HG02870 (cell line): ENCODE data around the gene HOXC4.
"Not testable (repeated sequence)": the region's sequence is repeated elsewhere in the genome, so short reads cannot be mapped to it uniquely, and the experiment has no call there.

Experiments
- ATAC-seq: cut with Tn5 transposase; IDR thresholded peaks from one replicate; pipeline ENCODE4 v1.9.1; 2021; ENCODE audit warnings: mild to moderate bottlenecking, moderate library complexity; ENCODE audit not compliant: unreplicated experiment

HOXC4 gene

GRCh38 chr12:54053003-54053750, 458 bp upstream of the HOXC4 start:
- ATAC-seq, result no peak

- ATAC-seq, result no peak
These were observed 1.1 kb downstream of the HOXC4 start for GRCh38 chr12:54054742-54055194.

GRCh38 chr12:54055552-54055951, 1.9 kb downstream of the HOXC4 start:
- no peak for ATAC-seq

- no peak for ATAC-seq
These were observed 2.5 kb downstream of the HOXC4 start for GRCh38 chr12:54056110-54056509.

- no peak for ATAC-seq
These were observed 4.6 kb downstream of the HOXC4 start for GRCh38 chr12:54058128-54058768.

GRCh38 chr12:54059668-54060067, 6.0 kb downstream of the HOXC4 start:
- no peak for ATAC-seq

GRCh38 chr12:54060174-54060974, 6.7 kb downstream of the HOXC4 start:
- ATAC-seq, result no peak

GRCh38 chr12:54060975-54061778, 7.5 kb downstream of the HOXC4 start:
- no peak for ATAC-seq

- no peak for ATAC-seq
These were observed 12.0 kb downstream of the HOXC4 start for GRCh38 chr12:54065677-54066076.

- ATAC-seq, result no peak
These were observed 12.8 kb downstream of the HOXC4 start for GRCh38 chr12:54066408-54066807.

- ATAC-seq, result no peak
These were observed 14.9 kb downstream of the HOXC4 start for GRCh38 chr12:54068418-54069070.

- ATAC-seq, result no peak
These were observed 18.3 kb downstream of the HOXC4 start for GRCh38 chr12:54071942-54072341.

- ATAC-seq, result no peak
These were observed 20.7 kb downstream of the HOXC4 start for GRCh38 chr12:54074308-54074707.

- no peak for ATAC-seq
These were observed 21.8 kb downstream of the HOXC4 start for GRCh38 chr12:54075409-54075808.

- ATAC-seq, result no peak
These were observed 22.3 kb downstream of the HOXC4 start for GRCh38 chr12:54075974-54076373.

- ATAC-seq, result not testable (repeated sequence)
These were observed 24.2 kb downstream of the HOXC4 start for GRCh38 chr12:54077843-54078242.

GRCh38 chr12:54079115-54079514, 25.5 kb downstream of the HOXC4 start:
- not testable (repeated sequence) for ATAC-seq

GRCh38 chr12:54080008-54080924, 26.6 kb downstream of the HOXC4 start:
- not testable (repeated sequence) for ATAC-seq

GRCh38 chr12:54081053-54081514, 27.4 kb downstream of the HOXC4 start:
- not testable (repeated sequence) for ATAC-seq
